OCI-LY3 (cell line): ENCODE results near the gene ANKRD33B.

Experiments
- EZH2phosphoT487 ChIP-seq: fragments of 200-600 bp; shearing (Covaris generic); IDR thresholded peaks from 2 replicates; pipeline ENCODE4 v1.6.1; 2018; ENCODE audit warnings: antibody characterized with exemption, mixed run types, low read depth
- TF ChIP-seq, protein P1 (sequence below): fragments of 200-600, 300-600 bp; sonication (generic); IDR thresholded peaks from 2 replicates; pipeline ENCODE4 v1.5.1; 2014; ENCODE audit warnings: antibody characterized with exemption, low read length, low read depth

DNA sequence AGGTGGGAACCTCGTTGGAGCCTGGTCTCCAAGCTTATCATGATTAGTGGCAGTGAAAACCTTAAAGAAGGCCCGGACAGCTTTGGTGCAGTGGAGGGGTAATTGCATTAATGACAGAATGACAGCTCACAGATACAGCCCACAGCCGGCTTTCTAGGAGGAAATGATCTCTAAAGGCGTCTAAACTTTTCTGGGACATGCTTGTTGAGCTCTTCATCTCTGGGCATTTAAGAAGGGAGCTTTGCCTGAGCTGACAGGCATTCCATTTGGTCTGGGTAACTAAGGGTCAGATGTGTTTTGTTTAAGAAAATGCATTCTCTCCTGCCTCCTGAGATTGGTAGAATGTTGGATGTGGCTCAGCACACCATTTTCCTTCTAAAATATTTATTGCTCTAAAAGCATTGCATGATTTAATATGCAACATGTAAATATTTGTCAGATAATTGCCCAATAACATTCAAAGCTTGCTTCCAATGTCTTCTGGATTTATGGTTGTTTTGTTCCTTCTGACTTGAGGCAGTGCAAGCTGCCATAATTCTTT is 4.0 kb downstream of the ANKRD33B start:
- no peak for TF ChIP-seq EZH2phosphoT487
- TF ChIP-seq, protein P1, sequence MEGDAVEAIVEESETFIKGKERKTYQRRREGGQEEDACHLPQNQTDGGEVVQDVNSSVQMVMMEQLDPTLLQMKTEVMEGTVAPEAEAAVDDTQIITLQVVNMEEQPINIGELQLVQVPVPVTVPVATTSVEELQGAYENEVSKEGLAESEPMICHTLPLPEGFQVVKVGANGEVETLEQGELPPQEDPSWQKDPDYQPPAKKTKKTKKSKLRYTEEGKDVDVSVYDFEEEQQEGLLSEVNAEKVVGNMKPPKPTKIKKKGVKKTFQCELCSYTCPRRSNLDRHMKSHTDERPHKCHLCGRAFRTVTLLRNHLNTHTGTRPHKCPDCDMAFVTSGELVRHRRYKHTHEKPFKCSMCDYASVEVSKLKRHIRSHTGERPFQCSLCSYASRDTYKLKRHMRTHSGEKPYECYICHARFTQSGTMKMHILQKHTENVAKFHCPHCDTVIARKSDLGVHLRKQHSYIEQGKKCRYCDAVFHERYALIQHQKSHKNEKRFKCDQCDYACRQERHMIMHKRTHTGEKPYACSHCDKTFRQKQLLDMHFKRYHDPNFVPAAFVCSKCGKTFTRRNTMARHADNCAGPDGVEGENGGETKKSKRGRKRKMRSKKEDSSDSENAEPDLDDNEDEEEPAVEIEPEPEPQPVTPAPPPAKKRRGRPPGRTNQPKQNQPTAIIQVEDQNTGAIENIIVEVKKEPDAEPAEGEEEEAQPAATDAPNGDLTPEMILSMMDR = no peak
